ENCODE results near the gene DFFB. TPM values are rescaled to one million over a fixed set of nuclear protein-coding genes. Genes with fewer than 3 reads are reported as not detected.

DFFB gene
- total RNA-seq, 1 experiment from 2014 or later: 7.6 TPM

DNA sequence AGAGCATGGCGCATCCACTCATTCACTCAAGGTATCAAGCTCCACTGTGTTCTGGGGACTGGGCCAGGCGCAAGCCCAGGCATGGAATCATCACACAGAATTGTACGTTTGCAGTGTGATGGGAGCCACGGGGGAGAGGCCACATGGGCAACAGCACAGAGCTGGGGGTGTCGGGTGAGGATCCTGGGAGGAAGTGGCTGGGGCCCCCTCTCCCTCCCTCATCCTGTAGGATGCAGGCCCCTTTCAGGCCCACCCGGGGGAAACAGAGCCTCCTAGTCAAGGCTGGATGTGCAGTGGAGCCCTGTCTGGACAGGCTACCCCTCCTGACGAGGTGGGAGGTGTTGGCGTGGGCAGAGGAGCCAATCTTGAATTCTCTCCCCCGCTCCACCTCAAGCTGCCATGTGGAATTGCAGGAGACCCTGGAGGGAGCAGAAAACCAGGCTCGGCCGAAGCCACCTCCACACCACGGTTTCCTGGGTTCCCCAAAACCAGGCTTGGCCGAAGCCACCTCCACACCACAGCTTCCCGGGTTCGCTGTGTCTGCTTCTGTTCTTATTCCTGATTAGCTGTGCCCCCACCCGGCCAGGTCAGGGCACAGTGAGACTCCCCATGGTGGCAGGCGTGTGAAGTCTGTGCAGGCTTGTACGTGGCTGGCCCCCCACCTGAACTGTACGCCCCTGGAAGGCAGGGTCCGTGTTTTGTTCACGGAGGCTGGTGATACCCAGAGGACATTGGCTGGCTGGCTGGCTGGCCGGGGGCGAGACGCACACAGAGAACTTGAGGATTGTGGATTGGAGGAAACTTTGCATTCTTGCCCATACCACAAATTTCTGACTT lies 46.9 kb downstream of the DFFB start:
- in situ Hi-C loops (cut with HindIII; ENCODE audit: low sequenced_read_pairs): no loop called here
- no peak for DNase-seq (ENCODE audit: low spot score)

DNA sequence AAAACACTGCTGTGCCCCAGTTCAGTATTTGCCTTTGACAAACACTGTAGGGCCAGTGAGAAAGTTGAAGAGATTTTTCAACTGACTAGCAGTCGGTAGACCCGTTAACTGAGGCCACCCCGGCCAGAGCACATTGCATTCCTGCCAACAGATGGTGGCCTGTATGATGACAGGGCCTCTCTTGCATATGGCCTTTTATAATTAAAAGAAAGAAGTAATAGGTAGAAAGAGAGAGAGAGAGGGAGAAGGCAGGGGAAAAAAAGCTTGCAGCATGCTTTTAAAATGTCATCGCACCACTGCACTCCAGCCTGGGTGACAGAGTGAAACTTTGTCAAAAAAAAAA lies 47.5 kb downstream of the DFFB start:
- DNase-seq (ENCODE audit: low spot score): no peak

GRCh38 chr1:3905266-3905952 lies 48.1 kb downstream of the DFFB start:
- no peak for DNase-seq (ENCODE audit: low spot score)
- in situ Hi-C loops (cut with HindIII; ENCODE audit: low sequenced_read_pairs): no loop called here

More for the DNA sequence above, 47.5 kb downstream of the DFFB start:
- in situ Hi-C loops (cut with HindIII; ENCODE audit: low sequenced_read_pairs): no loop called here

GRCh38 chr1:3905953-3906671 lies 48.8 kb downstream of the DFFB start:
- in situ Hi-C loops (cut with HindIII; ENCODE audit: low sequenced_read_pairs): no loop called here
- no peak for DNase-seq (ENCODE audit: low spot score)

DNA sequence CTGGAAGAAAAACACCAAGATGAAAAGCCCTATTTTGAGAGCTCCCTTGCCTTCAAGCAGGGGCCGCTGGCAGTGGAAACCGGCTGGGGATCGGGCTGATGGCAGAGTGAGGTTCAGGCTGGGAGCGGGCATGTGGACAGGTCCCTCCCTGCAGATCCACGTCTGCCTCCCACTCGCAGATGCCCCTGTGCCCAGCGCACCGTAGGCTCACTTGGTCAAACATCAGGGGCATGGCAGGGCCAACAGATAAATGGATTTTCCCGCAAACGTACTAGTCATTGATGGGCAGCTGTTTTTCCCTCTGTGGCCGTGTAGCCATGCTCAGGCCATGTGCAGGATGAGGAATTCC lies 49.4 kb downstream of the DFFB start:
- no peak for DNase-seq (ENCODE audit: low spot score)
- in situ Hi-C loops (cut with HindIII; ENCODE audit: low sequenced_read_pairs): no loop called here

GRCh38 chr1:3907031-3907534 lies 49.8 kb downstream of the DFFB start:
- no peak for DNase-seq (ENCODE audit: low spot score)
- in situ Hi-C loops (cut with HindIII; ENCODE audit: low sequenced_read_pairs): no loop called here

GRCh38 chr1:3907621-3908165 lies 50.4 kb downstream of the DFFB start:
- in situ Hi-C loops (cut with HindIII; ENCODE audit: low sequenced_read_pairs): no loop called here
- no peak for DNase-seq (ENCODE audit: low spot score)

DNA sequence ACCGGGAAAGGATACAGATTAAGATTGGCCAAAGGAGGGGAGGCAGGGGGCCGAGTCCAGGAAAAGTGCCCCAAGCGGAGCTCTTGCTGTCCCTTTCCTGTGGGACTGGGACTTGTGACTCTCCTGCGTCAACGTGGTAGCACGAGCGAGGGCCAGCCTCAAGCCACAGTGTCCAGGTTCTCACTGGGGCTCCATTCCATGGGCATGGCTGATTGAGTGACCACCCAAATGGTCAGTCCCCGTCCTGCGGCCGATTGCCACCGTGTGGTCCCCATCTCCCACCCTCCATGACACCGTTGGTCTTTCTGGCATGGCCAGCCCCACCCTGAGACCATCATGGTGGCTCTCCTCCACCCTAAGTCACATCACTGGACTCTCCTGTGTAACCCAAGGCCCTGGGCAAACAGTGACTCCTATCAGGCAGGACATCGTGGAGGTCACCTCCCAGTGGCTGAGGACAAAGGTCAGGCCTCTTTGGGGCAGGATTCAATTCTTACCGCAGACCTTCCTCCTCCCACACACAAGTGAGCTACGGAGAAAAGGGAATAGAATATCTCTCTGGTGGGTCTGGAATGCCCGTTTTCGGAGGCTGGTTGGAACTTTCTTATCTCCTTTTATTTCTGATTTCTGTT lies 51.7 kb downstream of the DFFB start:
- in situ Hi-C loops (cut with HindIII; ENCODE audit: low sequenced_read_pairs): no loop called here
- no peak for DNase-seq (ENCODE audit: low spot score)

DNA sequence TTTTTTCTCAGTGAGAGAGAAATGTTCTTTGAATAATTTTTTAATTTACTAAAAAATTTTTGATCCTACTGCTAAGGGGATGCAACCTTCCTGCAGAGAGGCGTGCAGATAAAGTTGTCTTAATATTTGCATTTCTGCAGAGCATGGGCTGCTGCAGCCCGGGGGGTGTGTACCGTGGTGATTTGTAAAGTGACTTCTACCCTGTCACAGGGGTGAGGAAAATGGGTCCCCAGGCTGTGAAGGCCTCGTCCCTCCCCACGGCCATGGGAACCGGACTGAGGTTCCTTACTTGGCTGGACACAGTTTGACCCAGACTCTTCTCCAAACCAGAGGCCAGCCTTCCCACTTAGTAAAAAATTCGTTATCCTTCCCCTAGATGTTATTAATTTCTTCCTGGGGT lies 52.3 kb downstream of the DFFB start:
- no peak for DNase-seq (ENCODE audit: low spot score)
- in situ Hi-C loops (cut with HindIII; ENCODE audit: low sequenced_read_pairs): no loop called here

GRCh38 chr1:3910049-3910731 lies 52.9 kb downstream of the DFFB start:
- in situ Hi-C loops (cut with HindIII; ENCODE audit: low sequenced_read_pairs): no loop called here
- DNase-seq (ENCODE audit: low spot score): no peak

DNA sequence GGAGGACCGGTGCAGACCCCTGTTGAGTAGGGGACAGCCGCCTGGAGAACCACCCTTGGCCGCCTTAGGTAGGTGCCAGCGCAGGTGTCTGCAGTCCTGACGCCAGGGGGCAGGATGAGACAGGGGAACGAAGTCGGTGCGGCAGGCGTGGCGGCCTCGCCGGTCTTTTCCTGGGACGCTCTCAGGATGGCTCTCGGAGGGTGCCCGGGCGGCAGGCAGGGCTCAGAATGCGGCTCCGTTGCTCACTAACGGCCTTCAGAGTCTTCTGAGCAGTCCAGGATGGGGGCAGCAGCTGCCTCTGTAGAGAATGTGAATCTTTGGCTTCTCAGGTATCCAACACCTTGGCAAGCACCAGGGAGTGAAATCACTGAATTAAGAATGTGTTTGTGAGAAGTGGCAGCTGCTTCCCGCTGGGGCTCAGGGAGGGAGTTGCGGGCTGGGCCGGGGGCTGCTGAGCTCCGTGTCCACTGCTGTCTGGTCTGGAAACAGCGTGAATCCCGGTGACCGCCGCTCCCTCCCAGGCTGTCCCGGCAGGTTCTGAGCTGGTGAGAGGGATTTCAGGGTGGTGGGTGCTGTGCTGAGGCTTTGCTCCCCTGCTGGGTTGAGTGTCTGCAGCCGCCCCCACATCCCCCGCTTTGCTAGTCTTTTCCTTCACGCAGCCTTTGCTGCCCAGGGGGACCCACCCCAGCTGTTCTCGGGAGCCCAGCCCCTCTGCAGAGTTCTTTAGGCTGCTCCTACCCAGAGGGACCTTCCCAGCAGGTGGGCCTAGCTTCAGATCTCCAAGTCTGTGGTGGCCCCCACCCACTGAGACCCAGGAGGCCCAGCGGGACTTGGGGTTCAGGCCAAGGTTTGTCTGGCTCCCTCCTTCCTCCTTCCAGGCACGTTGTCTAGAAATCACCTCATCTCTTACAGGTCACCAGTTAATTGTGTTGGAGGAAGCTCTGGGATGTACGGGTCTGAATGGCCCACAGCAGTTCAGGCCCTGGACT lies 53.9 kb downstream of the DFFB start:
- peak; percentile 56 for DNase-seq (ENCODE audit: low spot score)
- in situ Hi-C loops (cut with HindIII; ENCODE audit: low sequenced_read_pairs): no loop called here

- DNase-seq (ENCODE audit: low spot score): no peak
- in situ Hi-C loops (cut with HindIII; ENCODE audit: low sequenced_read_pairs): no loop called here
Measured at GRCh38 chr1:3911981-3912808, 54.9 kb downstream of the DFFB start.

- in situ Hi-C loops (cut with HindIII; ENCODE audit: low sequenced_read_pairs): no loop called here
Measured at GRCh38 chr1:3912809-3913685, 55.8 kb downstream of the DFFB start.

DNA sequence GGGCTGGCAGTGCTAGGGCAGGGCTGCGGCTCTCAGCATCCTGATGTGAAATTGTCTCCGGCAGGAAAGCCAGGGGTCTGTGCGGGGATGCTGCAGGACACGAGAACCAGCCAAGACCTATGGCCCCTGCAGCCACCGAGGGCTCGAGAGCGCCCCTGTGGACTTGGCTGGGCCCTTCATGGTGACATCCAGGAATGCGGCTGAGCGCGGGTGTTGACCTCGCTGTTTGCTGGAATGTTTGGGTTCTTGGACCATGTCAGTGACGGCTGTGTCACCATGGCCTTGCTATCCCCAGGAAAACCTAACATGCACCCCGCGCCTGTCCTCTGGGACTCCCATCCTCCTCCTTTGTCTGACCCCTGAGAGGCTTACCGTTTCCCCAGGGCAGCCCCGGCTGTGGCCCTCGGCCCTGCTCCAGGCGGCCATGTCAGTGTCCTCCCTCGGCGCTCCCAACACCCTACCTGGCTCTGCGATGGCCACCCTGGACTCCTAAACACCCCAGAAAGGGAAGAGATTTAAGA lies 57.1 kb downstream of the DFFB start:
- no peak for DNase-seq (ENCODE audit: low spot score)
- in situ Hi-C loops (cut with HindIII; ENCODE audit: low sequenced_read_pairs): no loop called here

More at GRCh38 chr1:3912809-3913685, 55.8 kb downstream of the DFFB start:
- DNase-seq (ENCODE audit: low spot score): no peak

- in situ Hi-C loops (cut with HindIII; ENCODE audit: low sequenced_read_pairs): no loop called here
- no peak for DNase-seq (ENCODE audit: low spot score)
Measured at GRCh38 chr1:3914911-3915310, 57.6 kb downstream of the DFFB start.
